PC-3 (cell line): ENCODE data around the gene CNTNAP2. TPM values are rescaled to one million over a fixed set of nuclear protein-coding genes. Genes with fewer than 3 reads are reported as not detected.

ENCODE experiments used
- ATAC-seq: fragments of 200-7000 bp; cut with Tn5 transposase; 2 replicates; pipeline ENCODE4 v1.9.1; 2020; ENCODE audit warnings: mild to moderate bottlenecking, moderate library complexity
- BruUV-seq: library from RNA; stranded (reverse); fragments of 400-500 nt; replicated peaks from 2 replicates; lab custom pipeline; 2021; lab: Mats Ljungman, UMichigan
- CTCF ChIA-PET: fragments of 300-600 bp; sonication (Branson Sonifier 250); formaldehyde crosslinking; loops from one replicate; lab custom pipeline; 2022; ENCODE audit warnings: antibody characterized with exemption; lab: Charles Lee
- POLR2A ChIA-PET: fragments of 300-600 bp; sonication (Branson Sonifier 250); formaldehyde crosslinking; loops from one replicate; lab custom pipeline; 2022; ENCODE audit warnings: antibody characterized with exemption; ENCODE audit not compliant: unreplicated experiment; lab: Charles Lee
- DNase-seq: peaks from one replicate; pipeline ENCODE4 v3.0.0-alpha.2; 2015
- H2AFZ ChIP-seq: fragments of 300-600 bp; sonication (generic); 2 replicates; pipeline ENCODE4 v1.6.0; 2016; ENCODE audit warnings: antibody characterized with exemption, low read length
- H3F3A ChIP-seq: fragments of 300-600 bp; sonication (generic); one replicate; pipeline ENCODE4 v1.6.0; 2017; ENCODE audit warnings: antibody characterized with exemption, low read length, control low read depth, mild to moderate bottlenecking; ENCODE audit not compliant: unreplicated experiment
- H3K27ac ChIP-seq: fragments of 300-600 bp; sonication (generic); 2 replicates; pipeline ENCODE4 v1.5.1; 2016; ENCODE audit warnings: mild to moderate bottlenecking, low read length
- H3K27me3 ChIP-seq: fragments of 300-600 bp; sonication (generic); 2 replicates; pipeline ENCODE4 v1.6.1; 2016; ENCODE audit warnings: low read length, mixed read lengths
- H3K36me3 ChIP-seq: fragments of 300-600 bp; sonication (generic); 2 replicates; pipeline ENCODE4 v1.6.1; 2016; ENCODE audit warnings: low read depth, mixed run types, low read length, mixed read lengths
- H3K4me1 ChIP-seq: fragments of 300-600 bp; sonication (generic); 2 replicates; pipeline ENCODE4 v1.5.1; 2016; ENCODE audit warnings: low read length; ENCODE audit not compliant: insufficient read depth
- H3K4me2 ChIP-seq: fragments of 300-600 bp; sonication (generic); 2 replicates; pipeline ENCODE4 v1.6.0; 2016; ENCODE audit warnings: low read length
- H3K4me3 ChIP-seq: fragments of 300-600 bp; sonication (generic); 2 replicates; pipeline ENCODE4 v1.5.1; 2016; ENCODE audit warnings: mild to moderate bottlenecking, low read length, mixed read lengths
- H3K79me2 ChIP-seq: fragments of 300-600 bp; sonication (generic); 2 replicates; pipeline ENCODE4 v1.6.1; 2017; ENCODE audit warnings: low read length, mixed read lengths
- H3K9ac ChIP-seq: fragments of 300-600 bp; sonication (generic); 2 replicates; pipeline ENCODE4 v1.6.0; 2016; ENCODE audit warnings: mild to moderate bottlenecking, low read length
- H3K9me2 ChIP-seq: fragments of 300-600 bp; sonication (generic); replicated peaks from 2 replicates; pipeline ENCODE4 v1.6.1; 2016; ENCODE audit warnings: mixed run types, low read length, mixed read lengths
- H3K9me3 ChIP-seq: fragments of 300-600 bp; sonication (generic); 2 replicates; pipeline ENCODE4 v1.6.1; 2016; ENCODE audit warnings: low read length, mixed read lengths
- H4K20me1 ChIP-seq: fragments of 300-600 bp; sonication (generic); 2 replicates; pipeline ENCODE4 v1.6.1; 2016; ENCODE audit warnings: low read length, mixed read lengths
- CTCF ChIP-seq: fragments of 300-600 bp; sonication (generic); conservative IDR thresholded peaks from 2 replicates; pipeline ENCODE4 v1.5.1; 2017; ENCODE audit warnings: antibody characterized with exemption, low read depth, mild to moderate bottlenecking, low read length
- EZH2 ChIP-seq: fragments of 300-600 bp; sonication (generic); IDR thresholded peaks from one replicate; pipeline ENCODE4 v1.6.1; 2017; ENCODE audit warnings: antibody characterized with exemption, mild to moderate bottlenecking, low read length; ENCODE audit not compliant: unreplicated experiment
- EZH2phosphoT487 ChIP-seq: fragments of 300-600 bp; sonication (generic); IDR thresholded peaks from 2 replicates; pipeline ENCODE4 v1.6.1; 2018; ENCODE audit warnings: mild to moderate bottlenecking, antibody characterized with exemption, low read length, borderline replicate concordance
- intact Hi-C: fragments of 100-400 bp; cut with micrococcal nuclease; formaldehyde crosslinking; loops from 2 replicates; pipeline ENCODE4 v1.9.0; 2023
- total RNA-seq: library from RNA; depleted of rRNA; stranded (reverse); fragments of >200 nt; gene quantifications from 2 replicates; pipeline ENCODE4 v1.2.3, GENCODE V29; 2014

CNTNAP2 gene
- total RNA-seq, 1 experiment from 2014 or later: 1.5 TPM

- Histone ChIP-seq H4K20me1 (no peaks in the 10 kb centered on the region), H3K9ac (no peak overlapping the region), H3K27me3 (peaks cover 27% of the 10 kb centered on the region), H3K9me3 (0 out of 2 replicates have a peak, but pooled peaks cover 4% of the 10 kb centered on the region), H3K4me3 (no peak overlapping the region), H3K4me1 (peaks cover 38% of the 10 kb centered on the region), H3K9me2 (no peaks in the 10 kb centered on the region), H3K27ac (no peak overlapping the region), H2AFZ (no peak overlapping the region), H3K4me2 (no peak overlapping the region), H3K36me3 (no peaks in the 10 kb centered on the region), H3K79me2 (no peaks in the 10 kb centered on the region), H3F3A (no peaks in the 10 kb centered on the region)
- DNase-seq: no peak
- ChIA-PET CTCF (interaction anchor here (0.6 kb wide), 1 partner anchor 93 kb away, joined by 3 read pairs; no protein-coding TSS in a partner anchor), POLR2A (no interaction called here)
- BruUV-seq: no TSS peak
- ATAC-seq: no peak
- TF ChIP-seq EZH2phosphoT487 (no peak), CTCF (no peak), EZH2 (no peak)
- intact Hi-C loops: loop anchor here (5.0 kb wide), 1 partner anchor 48 kb away; no protein-coding TSS in a partner anchor
These were observed 2219.2 kb downstream of the CNTNAP2 start for GRCh38 chr7:148335790-148336189.

GRCh38 chr7:148336411-148336810, 2219.8 kb downstream of the CNTNAP2 start:
- H3K79me2 ChIP-seq: no peaks in the 10 kb centered on the region
- H2AFZ ChIP-seq: no peak overlapping the region
- no peaks in the 10 kb centered on the region for H3K36me3 ChIP-seq
- DNase-seq (peak; percentile 56), ATAC-seq (no peak)
- 0 out of 2 replicates have a peak, but pooled peaks cover 2% of the 10 kb centered on the region for H3K9me3 ChIP-seq
- intact Hi-C loops: loop anchor here (5.0 kb wide), 1 partner anchor 49 kb away; no protein-coding TSS in a partner anchor
- ChIA-PET POLR2A (no interaction called here), CTCF (no interaction called here)
- no peaks in the 10 kb centered on the region for H3K9me2 ChIP-seq
- no peaks in the 10 kb centered on the region for H4K20me1 ChIP-seq
- peak overlapping the region; percentile 18 for H3K4me2 ChIP-seq
- H3K27me3 ChIP-seq: peaks cover 32% of the 10 kb centered on the region
- no peaks in the 10 kb centered on the region for H3F3A ChIP-seq
- no TSS peak for BruUV-seq
- no peak overlapping the region for H3K9ac ChIP-seq
- no peak overlapping the region for H3K4me3 ChIP-seq
- no peak overlapping the region for H3K27ac ChIP-seq
- H3K4me1 ChIP-seq: peaks cover 38% of the 10 kb centered on the region
- TF ChIP-seq EZH2phosphoT487: no peak
- no peak for TF ChIP-seq CTCF
- TF ChIP-seq EZH2: no peak

GRCh38 chr7:148337246-148337965, 2220.8 kb downstream of the CNTNAP2 start:
- no TSS peak for BruUV-seq
- ATAC-seq: no peak

More at GRCh38 chr7:148337246-148337965, 2220.8 kb downstream of the CNTNAP2 start:
- DNase-seq: peak; percentile 16
- CTCF ChIA-PET: no interaction called here
- Histone ChIP-seq H3K9ac (no peak overlapping the region), H3K27me3 (peaks cover 42% of the 10 kb centered on the region), H3K9me2 (no peaks in the 10 kb centered on the region), H3K27ac (0 out of 2 replicates have a peak overlapping the region, but pooled peaks have one; percentile 6), H4K20me1 (no peaks in the 10 kb centered on the region), H3K36me3 (no peaks in the 10 kb centered on the region), H3K79me2 (no peaks in the 10 kb centered on the region), H3K4me1 (peaks cover 37% of the 10 kb centered on the region), H3K9me3 (no peaks in the 10 kb centered on the region), H2AFZ (no peak overlapping the region), H3F3A (no peaks in the 10 kb centered on the region), H3K4me2 (peak overlapping the region; percentile 18), H3K4me3 (no peak overlapping the region)
- POLR2A ChIA-PET: no interaction called here
- intact Hi-C loops: loop anchor here (5.0 kb wide), 1 partner anchor 50 kb away; no protein-coding TSS in a partner anchor
- no peak for TF ChIP-seq CTCF
- no peak for TF ChIP-seq EZH2
- TF ChIP-seq EZH2phosphoT487: no peak
